CD4-positive, alpha-beta T cell (primary cell): Measurements from ENCODE around the gene IGSF8. TPM values are rescaled to one million over a fixed set of nuclear protein-coding genes. Genes with fewer than 3 reads are reported as not detected.

Experiments
- ATAC-seq: fragments of 200-7000 bp; cut with Tn5 transposase; one replicate; pipeline ENCODE4 v1.10.0; 2022; ENCODE audit warnings: mild to moderate bottlenecking; ENCODE audit not compliant: poor library complexity
- CTCF ChIA-PET: fragments of 350-600 bp; sonication (Branson Sonifier 250); formaldehyde crosslinking; loops from one replicate; lab custom pipeline; 2021; ENCODE audit warnings: antibody characterized with exemption, inconsistent platforms; lab: Charles Lee
- POLR2A ChIA-PET: fragments of 350-600 bp; sonication (Branson Sonifier 250); formaldehyde crosslinking; loops from one replicate; lab custom pipeline; 2021; ENCODE audit warnings: antibody characterized with exemption, inconsistent platforms; lab: Charles Lee
- DNase-seq, 14 experiments: peaks; one replicate each; pipeline ENCODE4 v3.0.0-alpha.2; 2013 to 2020; ENCODE audit warnings: mixed read lengths in 2 of 14
- H3K27ac ChIP-seq, 2 donors: one replicate each; pipeline versions ENCODE4 v1.5.1 to v1.7.0; 2013; ENCODE audit warnings: low read length in 2 of 2, low read depth in 1 of 2, mild to moderate bottlenecking in 1 of 2
- H3K27me3 ChIP-seq, 2 experiments: 1 replicate in 1 of 2; 2 replicates in 1 of 2; pipeline versions ENCODE4 v1.6.1 to v1.7.0; 2013; ENCODE audit warnings: low read length in 2 of 2, control low read depth in 1 of 2, mild to moderate bottlenecking in 1 of 2, moderate library complexity in 1 of 2; ENCODE audit not compliant: insufficient read depth in 2 of 2, control insufficient read depth in 1 of 2
- H3K36me3 ChIP-seq: one replicate; pipeline ENCODE4 v1.6.1; 2013; ENCODE audit warnings: low read length, control low read depth; ENCODE audit not compliant: insufficient read depth
- H3K4me1 ChIP-seq: one replicate; pipeline ENCODE4 v1.6.1; 2013; ENCODE audit warnings: low read length, control low read depth; ENCODE audit not compliant: insufficient read depth
- H3K4me3 ChIP-seq: one replicate; pipeline ENCODE4 v1.5.1; 2013; ENCODE audit warnings: mild to moderate bottlenecking, low read length, moderate library complexity
- H3K9me3 ChIP-seq, 2 experiments: 1 replicate in 1 of 2; 2 replicates in 1 of 2; pipeline versions ENCODE4 v1.6.1 to v1.7.0; 2013; ENCODE audit warnings: low read length in 2 of 2, mild to moderate bottlenecking in 2 of 2, control low read depth in 1 of 2, moderate library complexity in 1 of 2; ENCODE audit not compliant: control insufficient read depth in 1 of 2, insufficient read depth in 1 of 2
- H3K27ac Mint-ChIP-seq: one replicate; pipeline ENCODE4 v1.8.0; 2020; ENCODE audit warnings: mixed read lengths
- H3K27me3 Mint-ChIP-seq: one replicate; pipeline ENCODE4 v1.8.0; 2021; ENCODE audit warnings: mixed read lengths
- H3K36me3 Mint-ChIP-seq: one replicate; pipeline ENCODE4 v1.8.0; 2021; ENCODE audit warnings: low read depth, mixed read lengths
- H3K4me1 Mint-ChIP-seq: one replicate; pipeline ENCODE4 v1.8.0; 2021; ENCODE audit warnings: low read depth, mixed read lengths
- H3K4me3 Mint-ChIP-seq: one replicate; pipeline ENCODE4 v1.8.0; 2020; ENCODE audit warnings: mild to moderate bottlenecking, mixed read lengths
- H3K9me3 Mint-ChIP-seq: one replicate; pipeline ENCODE4 v1.8.0; 2020; ENCODE audit warnings: mixed read lengths
- intact Hi-C, 2 experiments: fragments of 100-400 bp; cut with DNase I in 1 of 2; cut with micrococcal nuclease in 1 of 2; formaldehyde crosslinking; loops; one replicate each; pipeline versions ENCODE4 v1.15.1 to v1.9.0; 2023 to 2025; cut with DNase I, micrococcal nuclease
- polyA plus RNA-seq, 2 donors: library from polyadenylated mRNA; unstranded; fragments of 120-200 nt; gene quantifications; one replicate each; pipeline ENCODE4 v1.2.1, GENCODE V29; 2013
- total RNA-seq, 174 experiments: library from RNA in 2 of 174; stranded (reverse) in 2 of 174; gene quantifications; one replicate each; pipeline ENCODE4 v1.2.3 and lab custom pipeline; 2021 to 2026
- TF ChIP-seq, protein P1 (sequence below): fragments of 200-600 bp; IDR thresholded peaks from one replicate; pipeline ENCODE4 v1.8.0; 2022; ENCODE audit warnings: antibody characterized with exemption, mild to moderate bottlenecking

The IGSF8 gene, protein sequence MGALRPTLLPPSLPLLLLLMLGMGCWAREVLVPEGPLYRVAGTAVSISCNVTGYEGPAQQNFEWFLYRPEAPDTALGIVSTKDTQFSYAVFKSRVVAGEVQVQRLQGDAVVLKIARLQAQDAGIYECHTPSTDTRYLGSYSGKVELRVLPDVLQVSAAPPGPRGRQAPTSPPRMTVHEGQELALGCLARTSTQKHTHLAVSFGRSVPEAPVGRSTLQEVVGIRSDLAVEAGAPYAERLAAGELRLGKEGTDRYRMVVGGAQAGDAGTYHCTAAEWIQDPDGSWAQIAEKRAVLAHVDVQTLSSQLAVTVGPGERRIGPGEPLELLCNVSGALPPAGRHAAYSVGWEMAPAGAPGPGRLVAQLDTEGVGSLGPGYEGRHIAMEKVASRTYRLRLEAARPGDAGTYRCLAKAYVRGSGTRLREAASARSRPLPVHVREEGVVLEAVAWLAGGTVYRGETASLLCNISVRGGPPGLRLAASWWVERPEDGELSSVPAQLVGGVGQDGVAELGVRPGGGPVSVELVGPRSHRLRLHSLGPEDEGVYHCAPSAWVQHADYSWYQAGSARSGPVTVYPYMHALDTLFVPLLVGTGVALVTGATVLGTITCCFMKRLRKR
- total RNA-seq: 10 to 100 TPM; 33.1 to 33.7 TPM
- 39.4 TPM for polyA plus RNA-seq (2013, experiment 1 of 2)
- polyA plus RNA-seq (2013, experiment 2 of 2): 42.3 TPM
- 8.1 to 70.1 (median 34.1) reads per million in 172 experiments for total RNA-seq (lab: John Stamatoyannopoulos, UW)

DNA sequence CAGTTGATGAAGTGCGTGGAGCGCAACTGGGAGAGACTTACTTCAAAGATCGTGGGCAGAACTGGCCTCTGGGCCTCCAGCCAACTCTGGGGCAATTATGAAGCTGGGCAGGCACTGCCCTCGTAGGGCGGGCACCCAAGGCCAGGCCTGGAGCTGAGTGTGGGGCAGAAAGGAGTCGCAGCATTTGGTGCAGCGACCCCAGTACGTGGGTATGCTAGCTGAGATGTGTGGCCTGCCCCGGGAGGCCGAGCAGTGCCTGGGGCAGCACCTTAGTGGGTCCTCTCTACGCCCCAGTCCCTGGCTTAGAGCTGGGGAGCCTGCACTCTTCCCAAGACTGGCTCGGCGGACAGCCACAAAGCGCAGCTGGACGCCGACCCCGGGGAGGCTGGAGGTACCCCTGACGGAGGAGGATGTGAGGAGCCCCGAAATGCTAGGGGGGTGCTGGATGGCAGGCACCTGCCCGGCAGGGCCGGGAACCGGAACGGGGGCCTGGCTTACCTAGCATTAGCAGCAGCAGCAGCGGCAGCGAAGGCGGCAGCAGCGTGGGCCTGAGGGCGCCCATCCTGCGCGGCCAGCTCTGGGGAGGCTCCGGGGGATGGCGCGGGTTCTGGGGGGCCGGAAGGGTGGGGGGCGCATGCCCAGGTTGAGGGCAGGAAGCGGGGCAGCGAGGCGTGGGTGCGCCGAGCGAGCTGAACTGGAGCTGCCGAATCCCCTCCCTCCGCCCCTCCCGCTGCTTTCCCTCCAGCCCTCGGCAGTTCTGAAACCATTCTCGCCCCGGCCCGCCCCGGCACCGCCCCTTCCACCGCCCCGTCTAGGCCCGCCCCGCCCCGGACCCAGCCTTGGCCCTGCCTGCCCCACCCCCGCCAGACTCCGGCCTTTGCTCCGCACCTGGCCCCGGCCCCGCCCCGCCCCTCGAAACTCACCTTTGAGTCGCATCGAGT, at the start of gene IGSF8:
Gene IGSF8 (minus strand): TSS at position 709 of the 941 bp plus-strand sequence. CDS start 147 bp downstream, at position 562.
- H3K27me3 ChIP-seq: no peaks in the 10 kb centered on the region
- H3K36me3 ChIP-seq: peaks cover 22% of the 10 kb centered on the region
- H3K4me1 ChIP-seq: peaks cover 75% of the 10 kb centered on the region
- no peaks in the 10 kb centered on the region for H3K27me3 Mint-ChIP-seq
- H3K36me3 Mint-ChIP-seq: peaks cover 45% of the 10 kb centered on the region
- TF ChIP-seq, protein P1, sequence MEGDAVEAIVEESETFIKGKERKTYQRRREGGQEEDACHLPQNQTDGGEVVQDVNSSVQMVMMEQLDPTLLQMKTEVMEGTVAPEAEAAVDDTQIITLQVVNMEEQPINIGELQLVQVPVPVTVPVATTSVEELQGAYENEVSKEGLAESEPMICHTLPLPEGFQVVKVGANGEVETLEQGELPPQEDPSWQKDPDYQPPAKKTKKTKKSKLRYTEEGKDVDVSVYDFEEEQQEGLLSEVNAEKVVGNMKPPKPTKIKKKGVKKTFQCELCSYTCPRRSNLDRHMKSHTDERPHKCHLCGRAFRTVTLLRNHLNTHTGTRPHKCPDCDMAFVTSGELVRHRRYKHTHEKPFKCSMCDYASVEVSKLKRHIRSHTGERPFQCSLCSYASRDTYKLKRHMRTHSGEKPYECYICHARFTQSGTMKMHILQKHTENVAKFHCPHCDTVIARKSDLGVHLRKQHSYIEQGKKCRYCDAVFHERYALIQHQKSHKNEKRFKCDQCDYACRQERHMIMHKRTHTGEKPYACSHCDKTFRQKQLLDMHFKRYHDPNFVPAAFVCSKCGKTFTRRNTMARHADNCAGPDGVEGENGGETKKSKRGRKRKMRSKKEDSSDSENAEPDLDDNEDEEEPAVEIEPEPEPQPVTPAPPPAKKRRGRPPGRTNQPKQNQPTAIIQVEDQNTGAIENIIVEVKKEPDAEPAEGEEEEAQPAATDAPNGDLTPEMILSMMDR: no peak
- H3K4me1 Mint-ChIP-seq: peaks cover 78% of the 10 kb centered on the region
- H3K4me3 ChIP-seq: peak within 1 kb of the TSS; percentile 91
- intact Hi-C loops: loop anchor here (1.0 to 5.0 kb wide), 7 partner anchors 66 to 1299 kb away; partner anchors contain the start of genes COPA (in 1 of the 2), DUSP23 (in 1 of the 2), NCSTN (in 1 of the 2) and PEA15 (in 1 of the 2)
- H3K27ac Mint-ChIP-seq: peak within 1 kb of the TSS; percentile 88
- H3K9me3 ChIP-seq: no peaks in the 10 kb centered on the region
- H3K4me3 Mint-ChIP-seq: peak within 1 kb of the TSS; percentile 91
- ChIA-PET CTCF (interaction anchor here (1.8 to 4.7 kb wide), 3 partner anchors 12 to 193 kb away, joined by 7 to 33 read pairs (median 10); no protein-coding TSS in a partner anchor), POLR2A (interaction anchor here (0.5 to 3.6 kb wide), 19 partner anchors 11 to 1651 kb away, joined by 3 to 23 read pairs (median 5); partner anchors contain the start of genes COPA, DCAF8, DUSP12 and KCNJ10)
- DNase-seq (peak in 13 of 14 experiments; percentile 90 to 96 (median 94)), ATAC-seq (peak; percentile 58)
- no peaks in the 10 kb centered on the region for H3K9me3 Mint-ChIP-seq
- peak within 1 kb of the TSS; percentile 93 for H3K27ac ChIP-seq

DNA sequence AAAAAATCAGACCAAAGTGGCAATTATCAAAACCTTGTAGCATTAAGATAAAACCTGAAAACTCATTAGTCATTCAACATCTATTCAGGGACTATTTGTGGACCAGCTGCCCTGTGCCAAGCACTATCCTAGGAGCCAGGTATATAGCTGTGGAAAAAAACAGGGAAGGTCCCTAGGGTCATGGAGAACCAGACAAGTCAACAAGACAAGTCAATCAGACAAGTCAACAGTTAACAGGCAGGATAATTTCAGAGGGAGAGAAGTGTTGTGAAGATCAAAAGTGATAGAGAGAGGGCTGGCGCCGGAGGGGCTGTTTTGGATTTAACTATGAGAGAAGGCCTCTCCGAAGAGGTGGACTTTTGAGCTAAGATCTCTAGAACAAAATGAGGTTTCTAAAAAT, 49.7 kb upstream of the IGSF8 start:
- H3K4me1 ChIP-seq: no peaks in the 10 kb centered on the region
- H3K4me3 ChIP-seq: no peak overlapping the region
- Mint-ChIP-seq H3K4me1 (no peaks in the 10 kb centered on the region), H3K27ac (no peak overlapping the region), H3K4me3 (no peak overlapping the region), H3K9me3 (no peaks in the 10 kb centered on the region), H3K36me3 (no peaks in the 10 kb centered on the region), H3K27me3 (peaks cover 4% of the 10 kb centered on the region)
- no peaks in the 10 kb centered on the region for H3K27me3 ChIP-seq
- CTCF ChIA-PET: no interaction called here
- H3K9me3 ChIP-seq: no peaks in the 10 kb centered on the region
- ATAC-seq (no peak), DNase-seq (no peak)
- H3K36me3 ChIP-seq: no peaks in the 10 kb centered on the region
- TF ChIP-seq, protein P1: no peak
- POLR2A ChIA-PET: interaction anchor here (0.7 kb wide), 1 partner anchor 683 kb away, joined by 3 read pairs; no protein-coding TSS in a partner anchor
- H3K27ac ChIP-seq: no peak overlapping the region
- intact Hi-C loops: no loop called here

DNA sequence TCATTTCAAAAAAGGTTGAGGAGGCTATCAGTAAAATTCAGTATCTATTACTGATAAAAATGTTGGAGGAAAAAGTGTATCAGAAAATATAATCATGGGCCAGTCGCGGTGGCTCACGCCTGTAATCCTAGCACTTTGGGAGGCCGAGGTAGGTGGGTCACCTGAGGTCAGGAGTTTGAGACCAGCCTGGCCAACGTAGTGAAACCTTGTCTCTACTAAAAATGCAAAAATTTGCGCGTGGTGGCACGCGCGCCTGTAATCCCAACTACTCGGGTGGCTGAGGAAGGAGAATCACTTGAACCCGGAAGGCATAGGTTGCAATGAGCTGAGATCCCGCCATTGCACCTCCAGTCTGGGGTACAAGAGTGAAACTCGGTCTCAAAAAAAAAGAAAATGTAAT, 47.7 kb upstream of the IGSF8 start:
- no peaks in the 10 kb centered on the region for H3K4me1 Mint-ChIP-seq
- DNase-seq (no peak), ATAC-seq (no peak)
- CTCF ChIA-PET: no interaction called here
- H3K36me3 ChIP-seq: no peaks in the 10 kb centered on the region
- intact Hi-C loops: no loop called here
- POLR2A ChIA-PET: no interaction called here
- H3K27me3 Mint-ChIP-seq: peaks cover 17% of the 10 kb centered on the region
- no peak overlapping the region for H3K27ac Mint-ChIP-seq
- H3K27me3 ChIP-seq: peaks cover 0 to 10% of the 10 kb centered on the region in 2 experiments
- H3K9me3 Mint-ChIP-seq: no peaks in the 10 kb centered on the region
- no peaks in the 10 kb centered on the region for H3K36me3 Mint-ChIP-seq
- H3K4me3 Mint-ChIP-seq: no peak overlapping the region
- TF ChIP-seq, protein P1: no peak
- H3K4me1 ChIP-seq: no peaks in the 10 kb centered on the region
- no peak overlapping the region for H3K27ac ChIP-seq
- H3K9me3 ChIP-seq: no peaks in the 10 kb centered on the region
- H3K4me3 ChIP-seq: no peak overlapping the region
